ENCODE results near the gene ARHGEF10L. TPM values are rescaled to one million over a fixed set of nuclear protein-coding genes. Genes with fewer than 3 reads are reported as not detected.

ARHGEF10L gene
- total RNA-seq, 2 experiments from 2014 or later = not detected

DNA sequence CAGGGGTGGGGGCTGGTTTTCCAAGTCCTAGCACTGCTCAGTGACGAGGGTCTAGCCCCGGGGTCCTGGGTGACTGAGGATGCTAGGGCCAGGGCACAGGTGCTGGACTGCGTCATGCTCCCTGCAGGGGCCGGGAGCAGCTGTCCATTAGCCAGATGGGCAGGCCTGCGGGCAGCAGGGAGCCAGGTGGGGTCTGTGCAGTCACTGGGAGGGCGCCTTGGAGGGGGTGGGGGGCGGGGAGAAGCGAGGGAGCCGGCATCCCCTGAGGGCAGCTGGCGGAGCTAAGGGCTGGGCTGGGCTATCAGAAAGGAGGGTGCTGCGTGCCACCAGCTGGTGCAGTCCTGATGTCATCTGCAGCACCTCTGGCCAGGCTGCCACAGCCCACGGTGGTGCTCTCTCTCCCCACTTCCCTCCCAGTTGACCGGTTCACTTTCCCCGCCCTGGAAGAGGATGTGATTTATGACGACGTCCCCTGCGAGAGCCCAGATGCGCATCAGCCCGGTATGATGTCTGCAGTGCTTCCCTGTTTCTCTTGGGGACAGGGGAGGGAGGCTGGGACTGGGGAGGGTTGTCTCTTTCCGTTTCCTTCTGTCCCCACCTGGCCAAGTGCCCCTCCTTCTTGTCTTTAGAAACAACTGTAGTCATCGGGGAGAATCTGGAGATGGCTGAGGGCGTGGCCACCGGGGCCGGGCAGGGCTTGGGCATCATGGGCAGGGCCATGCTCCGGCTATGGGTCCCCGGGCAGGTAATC, 63.8 kb downstream of the ARHGEF10L start:
- CTCF ChIA-PET = no interaction called here
- POLR2A ChIA-PET = no interaction called here

DNA sequence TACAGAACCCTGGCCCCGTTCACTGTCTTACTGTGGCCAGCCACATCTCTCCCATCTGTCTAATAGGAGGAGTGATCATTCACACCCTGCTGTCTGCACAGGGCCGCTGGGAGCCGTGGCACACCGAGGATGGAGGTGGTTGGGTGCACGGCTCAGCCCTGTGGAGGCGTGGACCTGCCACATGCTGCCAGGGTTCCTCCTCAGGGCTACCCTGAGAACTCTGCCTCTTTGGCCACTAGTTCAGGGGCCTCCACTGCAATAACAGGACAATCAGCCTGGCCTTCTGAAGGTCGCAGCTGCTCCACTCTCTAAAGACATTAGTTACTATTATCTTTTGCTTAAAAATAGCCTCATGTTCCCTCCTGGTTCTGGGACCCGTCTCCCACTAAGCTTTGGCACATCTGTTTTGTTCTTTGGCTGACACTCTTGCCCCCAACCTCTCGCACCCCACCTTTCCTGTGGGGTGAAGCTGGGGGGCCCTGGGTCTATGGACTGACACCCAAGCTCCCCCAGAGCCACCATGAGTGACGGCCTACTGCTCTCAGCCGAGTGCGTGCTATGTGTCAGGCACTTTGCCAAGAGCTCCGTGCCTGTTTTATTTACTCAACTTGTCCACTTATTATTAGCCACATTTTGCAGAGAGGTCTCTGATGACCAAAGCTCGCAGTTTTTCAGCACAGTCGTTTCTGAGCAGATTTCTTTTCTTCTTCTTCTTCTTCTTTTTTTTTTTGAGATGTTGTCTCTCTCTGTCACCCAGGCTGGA, 66.3 kb downstream of the ARHGEF10L start:
- POLR2A ChIA-PET = no interaction called here
- CTCF ChIA-PET = interaction anchor here (1.2 to 2.4 kb wide), 2 partner anchors 104 to 111 kb away, joined by 5 to 10 read pairs; no protein-coding TSS in a partner anchor

DNA sequence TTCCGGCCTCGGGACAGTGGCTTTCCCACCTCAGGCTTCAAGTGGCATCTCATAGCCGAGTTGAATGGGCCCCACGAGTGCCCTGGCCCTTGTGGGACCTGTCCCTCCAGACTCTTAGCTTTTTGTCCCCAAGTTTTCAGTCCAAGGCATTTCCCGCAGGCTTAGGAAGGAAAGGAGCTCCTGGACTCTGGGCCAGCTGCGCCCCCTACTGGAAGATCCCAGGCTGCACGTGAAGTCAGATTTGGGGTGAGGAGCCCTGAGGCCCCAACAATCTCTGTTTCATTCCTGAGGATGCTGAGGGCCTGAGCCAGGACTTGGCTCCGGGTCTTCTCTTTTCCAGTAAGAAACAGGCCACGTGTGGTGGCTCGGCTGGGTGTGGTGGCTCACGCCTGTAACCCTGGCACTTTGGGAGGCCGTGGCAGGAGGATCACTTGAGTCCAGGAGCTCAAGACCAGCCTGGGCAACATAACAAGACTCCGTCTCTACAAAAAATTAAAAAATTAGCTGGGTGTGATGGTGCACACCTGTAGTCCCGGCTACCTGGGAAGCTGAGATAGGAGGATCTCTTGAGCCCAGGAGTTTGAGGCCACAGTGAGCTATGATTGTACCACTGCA, 67.4 kb downstream of the ARHGEF10L start:
- ChIA-PET POLR2A (interaction anchor here (0.6 kb wide), 1 partner anchor 255 kb away, joined by 6 read pairs; no protein-coding TSS in a partner anchor), CTCF (interaction anchor here (1.2 to 2.4 kb wide), 2 partner anchors 105 to 112 kb away, joined by 5 to 10 read pairs; no protein-coding TSS in a partner anchor)

DNA sequence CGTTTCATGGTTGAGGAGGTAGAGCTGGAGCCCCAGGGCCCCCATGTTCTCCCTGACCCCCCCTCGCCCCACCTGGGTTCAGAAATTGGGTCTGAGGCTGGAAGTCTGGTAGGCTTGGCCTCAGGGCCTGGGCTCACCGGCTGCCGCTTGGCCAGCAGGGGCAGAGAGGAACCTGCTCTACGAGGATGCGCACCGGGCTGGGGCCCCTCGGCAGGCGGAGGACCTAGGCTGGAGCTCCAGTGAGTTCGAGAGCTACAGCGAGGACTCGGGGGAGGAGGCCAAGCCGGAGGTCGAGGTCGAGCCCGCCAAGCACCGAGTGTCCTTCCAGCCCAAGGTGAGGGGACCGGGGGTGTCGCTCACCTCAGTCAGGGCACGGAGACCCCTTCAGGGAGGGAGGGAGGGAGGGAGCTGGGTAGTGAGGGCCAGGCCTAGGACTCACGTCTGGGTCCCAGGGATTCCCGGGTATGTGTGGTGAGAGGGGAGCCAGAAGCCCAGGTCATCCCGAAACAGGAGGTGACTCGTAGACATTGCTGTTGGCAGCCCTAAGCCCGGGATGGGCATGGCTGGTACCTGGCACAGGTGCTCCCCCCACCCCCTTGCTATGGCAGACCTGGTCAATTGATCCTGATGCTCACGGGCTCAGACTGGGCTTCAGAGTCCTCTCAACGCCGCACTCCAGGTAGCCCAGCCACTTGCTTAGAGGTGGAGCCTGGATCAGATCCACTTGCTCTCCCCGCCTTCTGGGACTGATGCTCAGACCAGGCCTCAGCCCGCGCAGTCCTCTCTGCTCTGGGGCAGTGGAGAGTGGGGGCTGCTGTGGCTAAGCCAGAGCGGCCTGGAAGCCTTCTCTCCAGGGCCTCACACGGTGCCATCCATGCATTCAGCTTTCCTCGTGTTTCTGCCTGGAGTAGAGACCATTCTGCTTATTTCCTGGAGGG, 68.4 kb downstream of the ARHGEF10L start:
- ChIA-PET CTCF (interaction anchor here (2.4 kb wide), 1 partner anchor 106 kb away, joined by 10 read pairs; no protein-coding TSS in a partner anchor), POLR2A (interaction anchor here (0.6 kb wide), 1 partner anchor 256 kb away, joined by 6 read pairs; no protein-coding TSS in a partner anchor)

DNA sequence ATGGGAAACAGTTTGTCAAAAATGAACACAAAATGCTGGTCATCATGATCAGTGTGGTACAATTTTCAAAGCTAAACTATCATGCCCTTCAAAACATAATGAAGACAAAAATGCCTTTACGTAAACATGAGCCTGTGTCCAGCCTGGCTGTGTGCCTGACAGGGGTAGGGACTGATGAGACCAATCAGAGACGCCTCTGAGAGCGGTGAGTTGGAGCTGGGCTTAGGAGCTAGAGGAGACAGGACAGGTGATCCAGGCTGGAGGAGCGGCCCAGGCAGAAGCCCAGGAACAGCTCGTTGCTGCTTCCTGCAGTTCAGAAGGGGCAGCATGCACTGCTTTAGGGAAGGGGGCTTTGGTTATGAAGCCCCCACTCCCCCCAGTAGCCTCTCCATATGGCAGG, 70.0 kb downstream of the ARHGEF10L start:
- ChIA-PET POLR2A (no interaction called here), CTCF (no interaction called here)

DNA sequence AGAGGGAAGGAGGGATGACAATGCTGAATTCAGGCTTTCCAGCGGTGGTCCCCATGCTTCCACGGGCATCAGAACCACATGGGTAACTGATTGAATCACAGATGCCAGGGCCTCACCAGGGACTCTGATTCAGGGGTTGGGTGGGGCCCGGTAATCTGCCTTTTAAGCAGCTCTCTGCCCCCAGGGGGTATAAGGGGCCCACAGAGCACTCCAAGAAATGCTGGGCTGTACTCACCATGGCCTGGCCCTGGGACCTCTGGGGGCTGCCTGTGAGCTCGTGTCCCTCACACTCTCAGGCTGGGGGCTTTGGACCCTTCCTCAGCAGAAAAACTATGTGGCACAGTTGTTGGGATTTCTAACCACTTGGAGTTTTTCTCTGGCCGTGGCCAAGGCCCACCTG, 70.6 kb downstream of the ARHGEF10L start:
- POLR2A ChIA-PET = no interaction called here
- CTCF ChIA-PET = no interaction called here

DNA sequence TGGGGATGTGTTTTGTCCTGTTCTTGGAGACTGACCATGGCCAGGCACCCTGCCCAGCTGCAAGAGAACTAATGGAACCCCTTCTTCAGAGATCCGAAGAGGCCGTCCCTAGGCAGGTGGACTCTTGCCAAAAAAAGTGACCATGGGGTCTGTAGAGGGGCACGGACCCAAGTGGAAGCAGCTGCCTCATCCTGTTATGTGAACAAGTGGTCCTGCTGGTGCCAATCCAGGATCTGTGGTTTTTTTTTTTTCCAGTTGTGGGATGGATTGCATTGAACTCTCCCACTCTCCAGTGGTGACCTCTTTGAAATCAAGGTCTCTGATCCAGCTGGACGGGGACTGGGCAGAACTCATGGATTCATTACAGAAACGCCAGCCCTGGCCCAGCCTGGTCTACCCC, 71.2 kb downstream of the ARHGEF10L start:
- POLR2A ChIA-PET = no interaction called here
- CTCF ChIA-PET = no interaction called here

DNA sequence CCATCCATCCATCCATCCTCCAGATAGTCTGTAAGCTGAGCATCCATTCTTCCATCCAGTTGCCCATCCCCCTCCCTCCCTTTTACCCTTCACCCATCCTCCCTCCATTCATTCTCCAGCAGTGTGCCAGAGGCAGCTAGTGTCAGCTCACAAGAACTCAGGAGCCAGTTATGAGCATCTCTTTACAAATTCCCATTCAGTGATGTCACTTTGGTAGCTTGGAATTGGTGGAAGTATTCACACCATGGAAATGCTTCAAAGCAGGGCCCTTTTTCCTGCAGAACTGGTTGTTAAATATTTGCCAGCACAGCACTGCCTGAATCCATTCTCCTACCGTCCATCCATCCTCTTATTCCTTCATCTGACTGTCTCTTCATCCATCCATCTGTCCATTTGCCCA, 72.5 kb downstream of the ARHGEF10L start:
- POLR2A ChIA-PET = no interaction called here
- CTCF ChIA-PET = no interaction called here

DNA sequence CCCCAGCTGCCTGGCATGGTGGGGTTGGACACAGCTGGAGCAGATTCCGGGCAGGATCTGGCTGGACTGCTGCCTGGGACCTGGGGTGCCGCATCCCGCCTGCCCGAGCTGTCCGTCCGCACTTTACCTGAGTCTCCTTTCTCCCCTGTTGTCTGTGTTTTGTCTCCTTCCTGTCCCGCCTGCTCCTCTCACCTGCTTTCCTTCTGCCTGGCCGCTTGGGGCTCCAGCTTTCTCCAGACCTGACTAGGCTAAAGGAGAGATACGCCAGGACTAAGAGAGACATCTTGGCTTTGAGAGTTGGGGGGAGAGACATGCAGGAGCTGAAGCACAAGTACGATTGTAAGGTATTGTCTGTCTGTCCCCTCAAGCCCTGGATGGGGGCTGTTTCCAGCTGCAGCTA, 73.3 kb downstream of the ARHGEF10L start:
- POLR2A ChIA-PET = no interaction called here
- CTCF ChIA-PET = no interaction called here

DNA sequence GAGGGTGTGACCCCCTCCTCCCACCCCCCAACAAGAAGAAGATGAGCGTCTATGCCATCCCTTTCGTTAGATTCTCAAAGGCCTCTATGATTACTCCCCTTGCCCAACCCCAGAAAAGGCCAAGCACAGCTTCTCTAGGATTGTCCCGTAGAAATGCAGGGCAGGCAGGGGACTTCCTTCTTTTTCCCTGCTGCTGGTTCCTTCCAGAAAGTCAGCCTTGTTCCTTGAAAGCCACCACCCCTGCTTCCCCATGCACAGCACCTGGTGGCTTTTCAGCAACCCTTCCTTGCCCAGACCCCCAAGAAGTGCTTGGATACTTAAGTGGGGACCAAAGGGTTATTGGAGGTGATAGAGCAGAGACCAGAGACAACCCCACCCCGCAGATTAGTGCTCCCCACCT, 75.1 kb downstream of the ARHGEF10L start:
- POLR2A ChIA-PET = no interaction called here
- CTCF ChIA-PET = no interaction called here

DNA sequence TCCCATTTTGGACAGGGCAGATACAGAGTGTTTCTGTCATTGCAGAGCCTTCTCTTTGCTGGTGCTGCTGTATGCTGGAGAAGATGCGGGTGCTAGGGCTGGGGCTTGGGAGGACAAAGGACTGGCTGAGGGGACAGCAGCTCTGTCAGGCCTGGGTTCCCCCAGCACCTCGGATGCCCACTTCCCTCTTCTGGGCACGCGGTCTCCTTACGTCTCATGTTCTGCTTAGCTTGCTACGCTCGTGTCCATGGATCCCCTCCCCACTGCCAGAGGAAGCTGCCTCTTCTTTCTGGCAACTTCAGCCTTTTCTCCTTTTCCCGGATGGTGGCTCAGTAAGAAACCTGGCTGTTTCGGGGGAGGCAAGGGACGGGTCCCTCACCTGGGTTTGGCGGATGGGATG, 75.7 kb downstream of the ARHGEF10L start:
- POLR2A ChIA-PET = no interaction called here
- CTCF ChIA-PET = no interaction called here

DNA sequence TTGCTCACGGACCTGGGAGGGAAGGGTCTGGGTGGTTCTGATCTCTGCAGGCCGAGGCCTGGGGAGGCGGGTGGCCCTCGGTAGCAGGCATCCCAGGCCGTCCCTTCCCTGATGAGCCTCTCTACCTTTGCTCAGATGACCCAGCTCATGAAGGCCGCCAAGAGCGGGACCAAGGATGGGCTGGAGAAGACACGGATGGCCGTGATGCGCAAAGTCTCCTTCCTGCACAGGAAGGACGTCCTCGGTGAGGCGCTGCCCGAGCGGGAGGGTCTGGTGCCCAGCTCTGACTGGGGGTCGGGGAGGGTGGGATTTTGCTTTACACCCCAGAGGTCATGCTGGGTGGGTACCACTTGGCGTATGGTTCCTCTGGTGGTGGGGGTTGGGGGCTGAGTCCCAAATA, 76.5 kb downstream of the ARHGEF10L start:
- ChIA-PET POLR2A (no interaction called here), CTCF (no interaction called here)

DNA sequence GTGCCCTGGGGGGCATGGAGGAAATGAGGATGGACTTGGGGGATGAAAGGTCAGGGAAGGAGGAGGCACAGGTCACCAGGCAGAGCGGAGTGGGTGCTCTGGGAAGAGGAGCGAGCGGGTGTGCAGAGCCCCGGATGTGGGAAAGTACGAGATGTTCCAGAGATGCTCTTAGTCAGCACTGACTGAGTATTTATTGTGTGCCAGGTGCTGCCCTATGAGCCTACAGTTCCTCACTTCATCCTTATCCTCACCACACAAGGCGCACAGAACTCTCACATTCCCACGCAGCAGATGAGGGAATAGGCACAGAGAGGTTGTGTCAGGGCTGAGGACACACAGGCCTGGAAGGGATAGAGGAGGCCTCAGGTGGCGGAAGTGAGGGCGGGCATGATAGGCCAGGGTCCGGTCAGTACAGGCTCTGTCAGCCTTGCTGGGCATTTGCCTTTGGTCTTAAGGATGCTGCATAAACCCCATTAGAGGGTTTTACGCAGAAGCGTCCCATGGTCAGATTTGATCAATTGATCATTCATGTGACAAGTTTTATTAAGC, 77.3 kb downstream of the ARHGEF10L start:
- ChIA-PET CTCF (no interaction called here), POLR2A (no interaction called here)

DNA sequence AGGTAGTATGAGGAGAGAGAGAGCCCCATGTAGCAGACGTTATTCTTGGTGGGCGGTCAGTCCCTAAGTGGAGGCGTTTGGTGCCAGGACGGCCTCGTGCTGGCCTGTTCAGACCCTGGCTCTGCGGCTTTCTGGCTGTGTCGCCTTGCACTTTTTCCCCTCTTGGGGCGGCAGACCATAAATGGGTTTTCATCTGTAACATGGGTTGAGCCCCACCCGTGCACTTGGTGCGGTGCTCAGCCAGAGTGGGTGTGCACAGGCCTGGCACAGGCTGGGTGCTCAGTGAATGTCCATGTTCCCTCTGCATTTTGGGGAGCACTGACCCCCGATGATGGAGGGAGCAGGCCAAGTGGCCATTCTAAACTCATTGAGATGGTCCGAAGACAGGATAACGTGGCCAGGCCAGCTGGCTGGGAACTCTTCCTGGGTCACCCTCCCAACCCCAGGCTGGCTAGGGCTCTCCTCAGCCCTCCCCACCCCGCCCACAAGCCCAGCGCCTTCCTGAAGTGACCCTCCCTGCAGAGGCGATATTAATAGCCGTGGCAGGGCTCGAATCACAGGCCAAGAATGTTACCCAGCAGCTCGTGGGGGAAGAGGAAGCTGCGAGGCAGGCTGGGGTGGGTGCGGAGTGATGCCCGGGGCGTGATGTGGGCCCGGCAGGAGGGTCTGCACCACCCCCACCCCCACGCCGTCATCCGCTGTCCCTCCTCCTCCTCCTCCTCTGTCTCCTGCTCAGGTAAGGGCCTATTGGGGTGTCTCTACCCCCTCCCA, 78.5 kb downstream of the ARHGEF10L start:
- ChIA-PET POLR2A (no interaction called here), CTCF (no interaction called here)

DNA sequence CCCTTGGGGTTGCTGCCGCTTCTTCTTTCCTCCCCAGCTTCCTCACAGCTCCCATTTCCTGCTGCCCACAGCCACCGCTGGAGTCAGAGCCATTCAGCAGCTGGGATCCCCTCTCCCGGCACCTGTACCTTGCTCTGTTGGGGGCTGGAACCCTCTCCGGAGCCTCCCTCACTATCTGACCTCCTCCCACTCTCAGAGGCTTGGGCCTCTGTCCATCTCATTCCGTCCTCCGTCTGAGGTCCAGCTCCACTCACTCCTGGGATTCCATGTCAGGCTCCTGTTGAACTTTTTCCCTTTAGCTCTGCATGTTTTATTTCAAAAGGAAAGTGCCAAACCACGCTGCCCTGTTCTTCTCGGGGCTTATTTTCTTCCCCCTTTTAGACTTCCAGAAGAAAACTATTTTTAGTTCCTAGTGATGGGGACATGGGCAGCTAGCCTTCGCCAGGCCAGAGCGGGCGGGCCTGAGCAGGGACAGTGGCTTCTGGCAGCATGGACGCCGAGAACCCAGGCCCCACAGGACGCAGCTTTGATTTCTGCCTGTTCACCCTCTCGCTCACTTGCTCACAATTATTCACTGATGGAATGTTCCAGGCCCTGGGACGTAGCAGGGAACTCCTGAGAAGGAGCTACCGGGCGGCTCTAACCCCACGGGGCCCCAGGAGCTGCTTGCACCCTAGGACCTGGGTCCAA, 79.2 kb downstream of the ARHGEF10L start:
- ChIA-PET CTCF (no interaction called here), POLR2A (no interaction called here)

DNA sequence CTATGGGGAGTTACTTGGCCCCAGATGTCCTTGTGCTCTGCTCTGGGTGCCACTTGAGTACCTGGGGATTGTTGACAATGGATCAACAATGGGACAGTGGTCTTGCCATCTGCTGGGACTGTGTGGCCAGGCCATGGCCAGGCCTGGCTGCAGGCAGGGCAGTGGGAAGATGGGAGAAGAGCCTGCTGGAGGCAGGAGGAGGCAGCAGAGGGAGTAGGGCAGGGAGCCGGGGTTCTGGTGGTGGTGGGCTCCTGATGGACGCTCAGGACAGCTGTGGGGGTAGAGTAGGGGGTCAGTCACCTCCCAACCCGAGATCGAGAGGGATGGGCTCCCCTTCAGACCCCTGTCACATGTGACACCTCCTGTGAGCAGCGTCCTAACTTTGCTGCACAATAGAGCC, 81.0 kb downstream of the ARHGEF10L start:
- POLR2A ChIA-PET = no interaction called here
- CTCF ChIA-PET = no interaction called here

DNA sequence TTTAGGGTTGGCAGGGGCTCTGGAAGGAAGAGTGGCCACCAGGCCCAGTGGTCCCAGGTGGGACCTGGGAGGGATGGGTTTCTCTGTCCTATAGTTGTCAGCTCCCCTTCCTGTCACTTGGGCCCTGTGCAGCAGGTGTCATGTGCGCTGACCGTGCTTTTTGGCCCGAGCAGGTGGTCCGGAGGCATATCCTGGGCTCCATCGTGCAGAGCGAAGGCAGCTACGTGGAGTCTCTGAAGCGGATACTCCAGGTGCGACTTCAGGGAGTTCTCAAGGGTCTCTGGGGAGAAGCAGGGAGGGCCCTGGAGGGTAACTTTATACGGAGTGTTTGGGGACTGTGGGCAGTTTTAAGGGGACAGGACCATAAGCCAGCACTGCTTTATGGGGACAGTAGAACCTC, 82.2 kb downstream of the ARHGEF10L start:
- CTCF ChIA-PET = no interaction called here
- POLR2A ChIA-PET = no interaction called here

DNA sequence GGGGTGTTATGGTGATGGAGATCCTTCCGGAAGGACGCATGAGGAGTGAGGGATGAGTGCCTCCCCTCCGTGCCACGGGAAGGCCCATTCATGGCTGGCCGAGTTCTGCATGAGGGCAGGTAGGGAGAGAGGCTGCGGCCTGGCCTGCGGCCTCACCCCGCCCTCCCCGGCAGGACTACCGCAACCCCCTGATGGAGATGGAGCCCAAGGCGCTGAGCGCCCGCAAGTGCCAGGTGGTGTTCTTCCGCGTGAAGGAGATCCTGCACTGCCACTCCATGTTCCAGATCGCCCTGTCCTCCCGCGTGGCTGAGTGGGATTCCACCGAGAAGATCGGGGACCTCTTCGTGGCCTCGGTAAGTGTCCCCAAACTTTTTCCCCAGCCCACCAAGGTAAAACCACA, 83.3 kb downstream of the ARHGEF10L start:
- ChIA-PET CTCF (no interaction called here), POLR2A (no interaction called here)
